NB4 (cell line): Measurements from ENCODE around the gene DOCK2.

Experiments
- CTCF ChIP-seq: IDR thresholded peaks from one replicate; pipeline ENCODE4 v1.5.1; 2012; ENCODE audit warnings: low read depth, low read length
- MAX ChIP-seq: IDR thresholded peaks from 2 replicates; pipeline ENCODE4 v1.6.1; 2011; ENCODE audit warnings: low read depth, low read length
- MYC ChIP-seq: IDR thresholded peaks from 2 replicates; pipeline ENCODE4 v1.6.1; 2011; ENCODE audit warnings: low read depth, low read length
- POLR2A ChIP-seq: IDR thresholded peaks from 2 replicates; pipeline ENCODE4 v1.6.1; 2011; ENCODE audit warnings: mild to moderate bottlenecking; ENCODE audit not compliant: insufficient read length; ENCODE audit errors: extremely low read depth

- TF ChIP-seq CTCF (no peak), POLR2A (no peak), MYC (no peak), MAX (no peak)
Measured at GRCh38 chr5:170077526-170077925, 440.5 kb downstream of the DOCK2 start.
